ENCODE results near the gene IRS1. TPM values are rescaled to one million over a fixed set of nuclear protein-coding genes. Genes with fewer than 3 reads are reported as not detected.

The IRS1 gene
- total and polyA plus RNA-seq, 2 of the 4 experiments (the other 2 are of a cell fraction) = 21.1 to 37.1 TPM

- H3K9me1 ChIP-seq (ENCODE audit: insufficient read depth, low read length) = peaks cover 5% of the 10 kb centered on the region
- no peak overlapping the region for H2BK120ac ChIP-seq (ENCODE audit: low read depth, low read length)
- H4K91ac ChIP-seq (ENCODE audit: insufficient read depth, low read depth, low read length) = no peak overlapping the region
- intact Hi-C loops (cut with micrococcal nuclease) (no loop called here), in situ Hi-C loops (cut with MboI; ENCODE audit: low sequenced_read_pairs) (no loop called here), dilution Hi-C loops (cut with HindIII; ENCODE audit: low sequenced_read_pairs, unreplicated experiment) (no loop called here)
- no peak overlapping the region for H2AK9ac ChIP-seq (replicated peaks; ENCODE audit: low read depth, low read length, poor library complexity)
- no peak overlapping the region for H3K23ac ChIP-seq (ENCODE audit: low read depth, low read length)
- ChIA-PET POLR2A (ENCODE audit: unreplicated experiment) (no interaction called here), CTCF (interaction anchor here (0.6 kb wide), 1 partner anchor 1775 kb away, joined by 3 read pairs; no protein-coding TSS in a partner anchor)
- no peak overlapping the region for H2BK15ac ChIP-seq (ENCODE audit: low read depth, low read length)
- H2BK5ac ChIP-seq (ENCODE audit: low read depth, low read length, poor library complexity, severe bottlenecking) = no peak overlapping the region
- no peak overlapping the region for H2AFZ ChIP-seq (replicated peaks; ENCODE audit: low read length, poor library complexity)
- no peak overlapping the region for H3K4me2 ChIP-seq (ENCODE audit: low read depth, low read length)
- H2BK20ac ChIP-seq (ENCODE audit: low read depth, low read length) = no peak overlapping the region
- no peak overlapping the region for H4K8ac ChIP-seq (ENCODE audit: low read depth in 2 of 2, low read length in 2 of 2)
- H3K9me3 ChIP-seq (ENCODE audit: control insufficient read depth, insufficient read depth, low read length) = no peaks in the 10 kb centered on the region
- no TSS peak for BruUV-seq (replicated peaks)
- no peak for ATAC-seq (ENCODE audit: low read depth)
- DNase-seq = no peak
- TF ChIP-seq MAZ (IDR thresholded peaks at IDR 0.05; ENCODE audit: borderline replicate concordance, low read depth, low read length) = no peak
- TF ChIP-seq USF2 (IDR thresholded peaks at IDR 0.05; ENCODE audit: low read depth, low read length) = no peak
- TF ChIP-seq ELK1 (IDR thresholded peaks at IDR 0.05; ENCODE audit: borderline replicate concordance, low read depth, low read length) = no peak
- TF ChIP-seq RFX5 (IDR thresholded peaks at IDR 0.05; ENCODE audit: low read depth, low read length) = no peak
- no peak for TF ChIP-seq NFE2L2 (IDR thresholded peaks at IDR 0.05; ENCODE audit: low read depth, low read length)
- TF ChIP-seq MXI1 (IDR thresholded peaks at IDR 0.05; ENCODE audit: borderline replicate concordance, low read depth, low read length) = no peak
- TF ChIP-seq CEBPB (IDR thresholded peaks at IDR 0.05; ENCODE audit: low read depth, low read length) = no peak
- TF ChIP-seq FOS (IDR thresholded peaks at IDR 0.05; ENCODE audit: low read depth, low read length) = no peak
- no peak for TF ChIP-seq MAFK (IDR thresholded peaks at IDR 0.05; ENCODE audit: low read depth, low read length)
- no peak for TF ChIP-seq RAD21 (IDR thresholded peaks at IDR 0.05; ENCODE audit: low read length)
- no peak for TF ChIP-seq RCOR1 (IDR thresholded peaks at IDR 0.05; ENCODE audit: insufficient replicate concordance, low read length)
- TF ChIP-seq, protein P1, sequence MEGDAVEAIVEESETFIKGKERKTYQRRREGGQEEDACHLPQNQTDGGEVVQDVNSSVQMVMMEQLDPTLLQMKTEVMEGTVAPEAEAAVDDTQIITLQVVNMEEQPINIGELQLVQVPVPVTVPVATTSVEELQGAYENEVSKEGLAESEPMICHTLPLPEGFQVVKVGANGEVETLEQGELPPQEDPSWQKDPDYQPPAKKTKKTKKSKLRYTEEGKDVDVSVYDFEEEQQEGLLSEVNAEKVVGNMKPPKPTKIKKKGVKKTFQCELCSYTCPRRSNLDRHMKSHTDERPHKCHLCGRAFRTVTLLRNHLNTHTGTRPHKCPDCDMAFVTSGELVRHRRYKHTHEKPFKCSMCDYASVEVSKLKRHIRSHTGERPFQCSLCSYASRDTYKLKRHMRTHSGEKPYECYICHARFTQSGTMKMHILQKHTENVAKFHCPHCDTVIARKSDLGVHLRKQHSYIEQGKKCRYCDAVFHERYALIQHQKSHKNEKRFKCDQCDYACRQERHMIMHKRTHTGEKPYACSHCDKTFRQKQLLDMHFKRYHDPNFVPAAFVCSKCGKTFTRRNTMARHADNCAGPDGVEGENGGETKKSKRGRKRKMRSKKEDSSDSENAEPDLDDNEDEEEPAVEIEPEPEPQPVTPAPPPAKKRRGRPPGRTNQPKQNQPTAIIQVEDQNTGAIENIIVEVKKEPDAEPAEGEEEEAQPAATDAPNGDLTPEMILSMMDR (conservative IDR thresholded peaks at IDR 0.05; ENCODE audit: low read depth, low read length) = no peak
- TF ChIP-seq BHLHE40 (IDR thresholded peaks at IDR 0.05; ENCODE audit: low read depth, low read length) = no peak
- no peak overlapping the region for H3K4ac ChIP-seq (ENCODE audit: low read depth, low read length)
- H3K4me3 ChIP-seq (ENCODE audit: insufficient read depth, low read depth, low read length) = no peak overlapping the region
- no peaks in the 10 kb centered on the region for H3K36me3 ChIP-seq (ENCODE audit: control insufficient read depth, insufficient read depth, low read length)
- no peak overlapping the region for H3K56ac ChIP-seq (ENCODE audit: extremely low read depth, insufficient read depth, low read length)
- no peaks in the 10 kb centered on the region for H3K27me3 ChIP-seq (ENCODE audit: control insufficient read depth, insufficient read depth, low read length)
- no peak overlapping the region for H3K27ac ChIP-seq (ENCODE audit: insufficient read depth, low read length)
- no peak overlapping the region for H3K14ac ChIP-seq (replicated peaks; ENCODE audit: low read depth, low read length)
- H3K4me1 ChIP-seq (ENCODE audit: control insufficient read depth, insufficient read depth, low read length) = peaks cover 3% of the 10 kb centered on the region; the same call in 1 of the 2 replicates
- no peak overlapping the region for H4K5ac ChIP-seq (ENCODE audit: low read depth, low read length)
- no peaks in the 10 kb centered on the region for H4K20me1 ChIP-seq (ENCODE audit: insufficient read depth, low read length)
- no peak overlapping the region for H3K9ac ChIP-seq (ENCODE audit: low read depth, low read length)
- no peak overlapping the region for H3K18ac ChIP-seq (ENCODE audit: low read depth, low read length)
- peaks cover 0 to 5% of the 10 kb centered on the region in 2 experiments; a peak in 1 of 4 replicates for H3K79me1 ChIP-seq (ENCODE audit: low read depth in 1 of 2, low read length in 2 of 2)
- H2AK5ac ChIP-seq (ENCODE audit: low read depth, low read length) = no peak overlapping the region
Measured at GRCh38 chr2:226716126-226716525, 83.5 kb downstream of the IRS1 start.

All from IMR-90 (cell line).